AG20443 (cell line): ENCODE measurements around the gene DDN.
A peak's percentile ranks its signal among the peaks of the same experiment; 100 is the strongest.

ENCODE experiments used
- DNase-seq: peaks from one replicate; pipeline ENCODE4 v3.0.0; 2012; ENCODE audit warnings: low spot score, mixed read lengths

The DDN gene

GRCh38 chr12:49013428-49013827, 14.3 kb upstream of the DDN start:
- DNase-seq: no peak

DNA sequence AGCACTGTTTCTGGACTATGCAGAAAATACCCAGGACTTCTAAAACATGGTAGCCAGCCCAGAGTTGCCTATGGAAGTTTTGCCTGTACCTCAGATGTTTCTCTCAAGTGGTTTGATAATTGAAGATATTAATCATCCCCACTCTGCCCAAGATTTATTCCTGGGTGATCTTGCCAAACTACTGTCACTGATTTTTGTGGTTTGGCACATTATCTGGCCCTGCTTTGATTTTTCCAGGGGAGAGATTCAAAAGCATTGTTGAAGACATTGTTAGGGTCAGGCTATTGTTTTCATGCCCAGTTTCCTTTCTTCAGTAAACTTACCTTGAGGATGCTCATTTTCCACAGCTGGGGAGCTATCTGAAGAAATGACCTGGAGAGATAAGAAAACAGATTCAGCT, 13.6 kb upstream of the DDN start:
- DNase-seq: no peak

GRCh38 chr12:49010092-49010668, 11.0 kb upstream of the DDN start:
- DNase-seq: no peak

DNA sequence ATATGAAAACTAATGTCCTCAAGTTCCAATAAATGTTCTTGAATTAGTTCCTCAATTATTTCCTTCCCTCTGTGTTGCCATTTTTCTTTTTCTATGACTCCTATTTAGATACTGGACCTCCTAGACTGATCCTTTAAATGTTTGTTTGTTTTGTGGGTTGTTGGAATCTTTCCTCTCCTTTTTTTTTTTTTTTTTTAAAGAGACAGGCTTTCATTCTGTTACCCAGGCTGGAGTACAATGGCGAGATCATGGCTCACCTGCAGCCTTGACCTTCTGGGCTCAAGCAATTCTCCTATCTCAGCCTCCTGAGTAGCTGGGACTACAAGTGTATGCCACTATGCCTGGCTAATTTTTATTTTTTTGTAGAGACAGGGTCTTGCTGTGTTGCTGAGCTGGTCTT, 9.8 kb upstream of the DDN start:
- no peak for DNase-seq

GRCh38 chr12:49000346-49000745, 1.2 kb upstream of the DDN start:
- no peak for DNase-seq

DNA sequence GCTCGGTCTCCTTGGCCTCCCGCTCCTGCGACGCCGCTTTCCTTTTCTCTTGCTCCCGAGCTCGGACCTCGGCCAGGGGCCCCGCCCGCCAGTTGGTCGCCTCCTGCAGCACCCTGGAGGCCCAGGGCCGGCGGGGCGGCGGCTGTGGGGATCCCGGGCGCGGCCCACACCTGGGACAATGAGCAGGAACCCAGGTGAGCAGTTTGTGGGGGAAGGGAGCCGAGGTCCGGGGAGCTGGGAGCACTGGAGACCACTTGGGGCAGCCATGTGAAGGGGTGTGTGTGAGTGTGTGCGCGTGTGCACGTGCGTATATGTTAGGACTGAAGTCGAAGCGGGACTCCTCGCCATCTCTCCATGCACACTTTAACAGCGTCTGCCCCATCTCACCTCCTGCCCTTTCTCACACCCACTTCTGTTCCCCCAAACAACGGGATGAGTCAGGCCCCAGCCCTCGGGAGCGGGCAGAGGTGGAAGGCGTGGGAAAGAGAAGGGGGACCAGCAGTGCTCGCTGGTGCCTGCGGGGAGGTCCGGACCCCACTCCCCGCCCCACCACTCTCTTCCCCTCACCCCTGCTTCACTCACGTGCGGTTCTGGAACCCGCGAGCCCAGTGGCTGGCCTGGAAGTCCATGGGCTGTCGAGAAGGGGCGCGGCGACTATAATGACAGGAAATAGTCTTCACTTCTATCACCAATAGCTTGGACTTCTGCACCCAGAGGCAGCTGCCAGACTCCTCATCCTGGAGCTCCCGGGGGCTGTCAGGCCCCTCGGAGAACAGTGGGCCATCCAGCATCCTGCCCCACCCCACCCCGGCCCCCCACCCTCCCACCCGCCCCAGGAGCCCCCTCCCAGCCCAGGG, 450 bp downstream of the DDN start:
- no peak for DNase-seq

- peak; percentile 77 for DNase-seq
Observed at GRCh38 chr12:48997719-48998496, 1.3 kb downstream of the DDN start.

- peak; percentile 79 for DNase-seq
Observed at GRCh38 chr12:48996794-48997718, 2.1 kb downstream of the DDN start.

DNA sequence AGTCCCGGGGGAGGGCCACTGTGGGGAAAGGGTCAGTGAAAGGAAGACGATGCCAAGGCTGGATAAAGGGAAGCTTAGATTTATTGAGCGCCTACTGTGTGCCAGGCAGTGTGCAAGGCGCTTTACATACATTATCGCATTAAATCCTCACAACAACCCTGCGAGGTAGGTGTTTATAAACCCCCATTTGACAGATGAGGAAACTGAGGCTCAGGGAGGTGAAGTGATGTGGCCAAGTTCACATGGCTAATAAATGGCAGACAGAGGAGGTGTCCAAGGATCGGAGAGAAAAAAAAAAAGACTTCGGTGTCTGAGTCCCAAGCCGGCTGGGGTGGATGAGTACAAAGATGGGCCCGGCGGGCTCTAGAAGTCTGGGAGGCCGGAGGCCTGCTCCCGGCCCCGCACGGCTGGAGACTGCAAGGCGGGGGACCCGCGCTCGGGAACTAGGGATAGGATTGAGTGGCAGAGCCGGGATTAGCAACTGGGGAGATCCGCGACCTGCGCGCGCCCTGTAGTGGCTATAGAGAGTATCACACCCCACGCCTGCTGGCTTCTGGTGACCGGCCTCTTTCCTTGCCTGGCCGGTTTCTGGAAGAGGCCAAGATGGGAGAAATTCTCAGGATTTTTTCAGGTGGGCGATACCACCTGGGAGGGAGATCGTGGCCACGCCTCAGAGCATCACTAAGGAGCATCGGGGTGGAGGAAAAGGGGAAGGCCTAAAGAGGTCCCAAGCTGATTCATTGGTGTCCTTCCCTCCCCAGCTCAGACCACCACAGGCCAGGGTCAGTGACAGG, 3.9 kb downstream of the DDN start:
- DNase-seq: peak; percentile 96

GRCh38 chr12:48994224-48995085, 4.7 kb downstream of the DDN start:
- DNase-seq: no peak

DNA sequence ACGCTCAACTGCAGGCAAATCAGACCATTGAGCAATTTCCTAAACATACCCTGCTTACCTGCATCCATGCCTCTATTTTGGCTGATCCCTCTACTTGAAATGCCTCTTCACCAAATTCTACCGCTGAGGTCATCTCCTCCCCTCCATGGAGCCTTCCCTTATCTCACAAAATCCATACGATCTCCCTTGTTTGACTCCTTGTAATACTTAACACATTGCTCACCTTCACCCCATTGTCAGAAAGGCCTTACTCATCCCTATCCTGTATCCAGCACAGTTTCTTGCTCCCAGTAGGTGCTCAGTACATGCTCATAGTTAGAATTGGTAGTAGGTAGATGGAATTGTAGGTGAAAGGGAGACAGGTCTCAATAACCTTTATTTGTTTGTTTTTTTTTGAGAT, 5.4 kb downstream of the DDN start:
- no peak for DNase-seq

GRCh38 chr12:48991247-48992050, 7.7 kb downstream of the DDN start:
- DNase-seq: no peak

- no peak for DNase-seq
Observed at GRCh38 chr12:48990552-48990951, 8.6 kb downstream of the DDN start.

- DNase-seq: peak; percentile 79
Observed at GRCh38 chr12:48988030-48988649, 11.0 kb downstream of the DDN start.

DNA sequence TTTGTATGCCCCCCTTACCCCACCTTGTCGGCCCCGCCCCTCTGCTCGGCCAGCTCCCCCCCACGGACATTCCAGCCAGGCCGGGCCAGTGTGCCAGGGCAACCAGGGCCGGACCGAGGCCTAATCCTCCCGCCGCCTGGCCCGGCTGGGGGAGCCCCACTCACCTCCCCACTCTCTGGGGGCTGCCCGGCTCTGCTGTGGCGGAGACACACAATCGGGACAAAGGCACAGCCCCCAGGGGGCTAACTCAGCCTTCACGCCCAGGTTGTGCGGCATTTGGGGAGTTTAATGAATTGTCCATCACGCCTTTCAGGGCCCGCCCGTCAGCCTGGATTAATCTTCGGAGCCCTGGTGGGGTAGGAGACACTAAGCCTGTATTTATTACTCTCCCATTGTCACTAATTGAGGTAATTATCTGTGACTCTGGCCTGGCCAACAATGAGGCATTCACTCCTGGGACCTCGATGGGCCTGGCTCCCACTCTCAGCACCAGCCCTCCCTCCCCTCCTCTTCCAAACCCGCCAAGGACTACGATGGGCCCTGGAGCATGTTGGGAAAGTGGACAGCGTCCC, 12.4 kb downstream of the DDN start:
- DNase-seq: no peak

GRCh38 chr12:48985901-48986300, 13.3 kb downstream of the DDN start:
- DNase-seq: no peak

- no peak for DNase-seq
Observed at GRCh38 chr12:48985475-48985897, 13.7 kb downstream of the DDN start.

DNA sequence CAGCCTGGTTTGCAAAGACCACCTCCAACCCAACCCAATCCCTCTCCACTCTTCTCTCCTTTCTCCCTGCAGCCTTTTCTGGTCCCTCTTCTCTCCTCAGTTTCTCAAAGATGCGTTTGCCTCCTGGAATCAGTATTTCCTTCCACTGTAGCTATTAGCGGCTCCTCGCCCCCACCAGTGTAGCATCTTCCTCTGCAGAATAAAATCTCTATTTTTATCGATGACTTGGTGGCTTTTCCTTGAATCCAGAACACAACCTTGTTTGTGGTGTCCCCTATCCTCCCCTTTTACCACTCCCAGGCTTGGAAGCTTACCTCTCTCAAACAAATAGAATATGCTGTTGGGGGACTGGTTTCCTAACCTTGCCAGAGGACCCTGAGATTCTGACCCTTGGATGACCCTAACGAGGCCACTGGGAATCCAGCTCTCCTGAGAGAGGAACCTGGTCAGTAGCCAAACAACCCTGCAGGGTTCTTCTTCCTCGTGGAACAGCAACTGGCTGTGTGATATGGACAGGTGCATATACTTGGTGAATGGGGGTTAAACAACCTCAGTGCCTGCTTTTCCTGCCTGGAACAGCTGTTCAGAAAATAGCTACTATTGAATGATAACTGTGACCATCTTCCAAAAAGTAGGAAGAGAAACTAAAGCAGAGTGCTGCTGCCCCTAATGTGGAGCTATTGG, 16.6 kb downstream of the DDN start:
- no peak for DNase-seq
